Suppressor macrophage treated with lipopolysaccharide for 4 hours (primary cell): ENCODE data around the gene ANO6.
"Not testable (repeated sequence)": the region's sequence is repeated elsewhere in the genome, so short reads cannot be mapped to it uniquely, and the experiment has no call there.

ENCODE experiments used
- DNase-seq: peaks from one replicate; pipeline ENCODE4 v3.0.0-alpha.2; 2020

The ANO6 gene

GRCh38 chr12:45215419-45216229, at the start of gene ANO6:
TSS of gene ANO6 (plus strand) at chr12:45216095. CDS start at chr12:45216322, 227 bp downstream.
- DNase-seq = peak; percentile 93

DNA sequence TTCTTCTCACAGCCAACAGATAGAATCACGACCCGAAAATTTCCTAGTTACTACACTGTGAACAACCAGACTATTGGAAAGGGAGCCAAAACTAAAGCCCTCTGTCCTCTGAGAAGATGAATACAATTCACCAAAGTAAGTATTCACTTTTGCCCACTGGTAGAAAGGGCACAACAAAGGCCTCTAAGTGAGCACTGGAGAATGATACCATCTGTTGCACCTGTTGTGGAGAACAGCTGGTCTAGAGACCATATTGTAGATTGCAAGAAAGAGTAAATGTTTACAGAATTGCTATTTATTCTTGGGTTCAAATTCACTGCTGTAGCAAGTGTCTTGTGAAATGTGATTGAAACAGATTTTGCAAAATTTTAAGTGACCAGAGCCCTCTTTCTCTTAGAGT, 46.9 kb upstream of the ANO6 start:
- DNase-seq = no peak

DNA sequence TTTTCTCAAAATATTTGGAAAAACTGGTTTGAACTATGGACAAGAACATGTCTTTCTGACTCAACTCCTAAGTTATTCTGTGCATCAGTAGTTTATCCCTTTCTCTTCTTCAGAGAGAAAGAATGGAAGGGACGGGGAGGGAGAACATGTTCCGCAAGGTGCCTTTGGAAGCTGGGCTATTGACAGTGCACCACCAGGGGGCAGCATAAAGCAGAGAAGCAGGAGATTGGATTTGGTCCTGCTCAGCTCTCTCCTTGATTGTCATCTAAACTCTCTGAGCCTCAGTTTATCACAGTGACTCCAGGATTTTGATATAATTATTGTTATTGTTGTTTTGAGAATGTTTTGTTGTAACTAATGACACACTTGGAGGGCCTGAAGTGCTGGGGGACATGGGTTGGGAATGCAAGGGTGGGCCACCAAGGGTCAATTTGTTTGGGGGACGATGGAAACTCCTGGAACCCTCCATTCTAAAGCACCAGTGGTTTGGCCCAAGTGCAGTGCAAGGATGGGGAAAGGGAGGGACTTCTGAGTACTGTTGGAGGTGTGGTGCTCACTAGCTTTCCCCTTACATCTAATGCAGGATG, 45.3 kb upstream of the ANO6 start:
- DNase-seq = peak; percentile 89

GRCh38 chr12:45173293-45173692, 42.6 kb upstream of the ANO6 start:
- DNase-seq = not testable (repeated sequence)

DNA sequence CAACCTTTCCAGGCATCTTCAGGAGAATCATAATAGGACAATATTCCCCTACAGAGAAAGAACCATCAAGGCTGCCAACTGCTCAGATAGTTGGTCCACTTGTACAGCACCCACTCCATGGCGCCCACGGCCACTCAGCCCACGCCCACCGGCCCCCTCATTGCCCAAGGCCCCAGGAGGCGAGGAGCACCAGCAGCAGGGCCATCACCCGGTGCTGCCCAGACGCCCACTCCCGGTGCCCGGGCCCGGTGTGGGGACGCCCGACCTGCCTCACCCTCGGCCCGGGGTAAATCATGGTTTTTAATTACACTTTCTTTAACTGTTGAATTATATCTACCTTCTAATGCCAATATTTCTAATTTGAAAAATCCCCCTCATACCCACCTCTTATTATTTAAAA, 41.3 kb upstream of the ANO6 start:
- no peak for DNase-seq

DNA sequence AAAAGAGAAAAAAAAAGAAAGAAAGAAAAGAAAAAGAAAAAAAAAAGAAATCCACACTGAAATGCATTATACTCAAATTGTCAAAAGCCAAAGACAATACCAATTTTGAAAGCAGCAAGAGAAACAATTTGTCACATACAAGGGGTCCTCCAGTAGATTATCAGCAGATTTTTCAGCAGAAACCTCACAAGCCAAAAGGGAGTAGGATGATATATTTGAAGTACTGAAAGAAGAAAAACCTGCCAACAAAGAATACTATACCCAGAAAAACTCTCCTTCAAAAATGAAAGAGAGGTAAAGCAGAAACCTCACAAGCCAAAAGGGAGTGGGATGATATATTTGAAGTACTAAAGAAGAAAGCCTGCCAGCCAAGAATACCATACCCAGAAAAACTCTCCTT, 37.1 kb upstream of the ANO6 start:
- no peak for DNase-seq

DNA sequence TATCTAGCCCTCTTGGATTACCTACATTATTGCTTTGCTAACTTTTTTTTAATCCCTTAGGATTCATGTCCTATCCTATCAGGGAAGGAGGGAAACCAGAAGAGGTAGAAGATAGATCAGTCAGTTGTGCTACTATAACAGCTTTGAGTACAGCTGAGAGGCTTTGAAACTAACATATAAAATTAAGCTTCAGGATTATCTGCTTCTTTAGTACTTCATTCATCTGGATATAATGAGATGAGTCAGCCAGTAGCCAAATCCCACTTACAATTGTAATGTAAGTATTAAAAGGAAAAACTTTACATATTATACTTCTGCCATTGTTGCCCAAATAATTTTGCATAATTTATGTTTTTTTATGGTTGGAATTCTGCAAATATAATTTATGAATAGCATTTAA, 33.4 kb upstream of the ANO6 start:
- no peak for DNase-seq

DNA sequence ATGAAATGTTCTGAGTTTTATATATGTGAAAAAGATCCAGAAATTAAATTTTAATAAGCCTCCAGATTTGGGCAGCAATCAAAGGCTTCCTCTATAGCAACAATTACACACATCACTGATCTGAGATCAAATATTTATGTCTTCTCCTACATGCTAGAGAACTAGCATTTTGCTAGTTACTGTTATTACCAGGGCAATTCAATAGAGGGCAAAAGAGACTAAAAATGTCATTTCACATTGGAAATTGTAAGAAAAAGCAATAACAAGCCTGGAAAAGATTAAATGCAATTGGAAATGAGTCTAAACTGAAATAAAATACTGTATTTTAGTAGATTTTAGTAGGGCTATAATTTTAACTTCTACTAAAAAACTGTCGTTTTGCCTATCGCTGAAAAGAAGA, 32.6 kb upstream of the ANO6 start:
- DNase-seq = no peak

GRCh38 chr12:45184147-45184963, 31.5 kb upstream of the ANO6 start:
- peak; percentile 67 for DNase-seq

DNA sequence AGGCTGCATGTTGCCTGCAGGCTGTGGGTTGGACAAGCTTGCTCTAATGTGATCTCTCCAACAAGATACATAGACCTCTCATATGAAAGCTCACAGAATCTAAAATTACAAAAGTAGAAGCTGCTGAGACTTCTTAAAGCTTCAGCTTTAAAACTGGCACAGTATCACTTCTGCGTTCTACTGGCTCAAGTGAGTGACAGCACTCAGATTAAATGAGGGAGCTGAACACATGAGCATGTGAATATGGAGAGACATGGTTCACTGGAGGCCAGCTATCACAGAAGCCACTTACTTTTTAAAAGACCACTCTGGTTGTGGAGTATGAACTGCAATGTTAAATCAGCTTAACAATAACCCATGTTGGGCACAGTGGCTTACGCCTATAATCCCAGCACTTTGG, 29.1 kb upstream of the ANO6 start:
- DNase-seq = no peak

GRCh38 chr12:45189766-45190403, 26.0 kb upstream of the ANO6 start:
- no peak for DNase-seq

DNA sequence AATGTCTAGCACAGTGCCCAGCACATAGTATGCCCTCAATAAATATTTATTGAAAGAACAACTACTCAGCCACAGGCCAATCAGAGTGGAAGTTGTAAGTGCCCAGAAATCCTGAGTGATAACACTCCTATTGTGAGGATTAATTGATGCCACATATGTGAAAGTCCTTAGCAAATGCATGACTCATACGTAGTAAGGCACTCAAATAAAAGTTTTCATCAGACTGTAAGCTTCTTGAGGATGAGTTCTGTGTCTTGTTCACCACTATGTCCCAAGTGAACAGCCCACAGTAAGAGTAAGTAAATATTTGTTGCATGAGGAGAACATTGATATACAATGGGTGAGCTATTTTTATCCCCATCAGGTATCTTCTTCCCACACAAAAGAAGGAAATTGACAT, 24.7 kb upstream of the ANO6 start:
- DNase-seq = peak; percentile 45

- DNase-seq = no peak
Measured at GRCh38 chr12:45192707-45193106, 23.2 kb upstream of the ANO6 start.

- peak; percentile 88 for DNase-seq
Measured at GRCh38 chr12:45200491-45201043, 15.3 kb upstream of the ANO6 start.

DNA sequence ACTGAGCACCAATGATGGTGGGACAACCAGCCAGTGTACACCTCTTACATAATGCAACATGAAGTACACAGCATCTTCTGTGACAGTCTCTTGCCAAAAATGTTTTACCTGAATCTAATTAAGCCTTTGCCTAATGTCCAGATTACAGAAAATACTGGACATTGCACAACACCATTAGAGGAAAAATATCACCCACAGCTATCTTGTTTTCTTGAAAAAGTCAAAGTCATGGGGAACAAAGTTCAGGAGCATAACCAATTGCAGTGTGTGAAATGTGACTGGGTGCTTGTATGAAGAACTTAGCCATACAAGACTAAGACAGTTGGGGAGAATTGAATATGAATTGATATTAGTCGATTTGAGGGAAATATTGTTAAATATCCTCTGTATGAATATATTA, 12.1 kb upstream of the ANO6 start:
- no peak for DNase-seq

GRCh38 chr12:45204757-45205156, 11.1 kb upstream of the ANO6 start:
- DNase-seq = peak; percentile 22

GRCh38 chr12:45205165-45205825, 10.6 kb upstream of the ANO6 start:
- DNase-seq = no peak

DNA sequence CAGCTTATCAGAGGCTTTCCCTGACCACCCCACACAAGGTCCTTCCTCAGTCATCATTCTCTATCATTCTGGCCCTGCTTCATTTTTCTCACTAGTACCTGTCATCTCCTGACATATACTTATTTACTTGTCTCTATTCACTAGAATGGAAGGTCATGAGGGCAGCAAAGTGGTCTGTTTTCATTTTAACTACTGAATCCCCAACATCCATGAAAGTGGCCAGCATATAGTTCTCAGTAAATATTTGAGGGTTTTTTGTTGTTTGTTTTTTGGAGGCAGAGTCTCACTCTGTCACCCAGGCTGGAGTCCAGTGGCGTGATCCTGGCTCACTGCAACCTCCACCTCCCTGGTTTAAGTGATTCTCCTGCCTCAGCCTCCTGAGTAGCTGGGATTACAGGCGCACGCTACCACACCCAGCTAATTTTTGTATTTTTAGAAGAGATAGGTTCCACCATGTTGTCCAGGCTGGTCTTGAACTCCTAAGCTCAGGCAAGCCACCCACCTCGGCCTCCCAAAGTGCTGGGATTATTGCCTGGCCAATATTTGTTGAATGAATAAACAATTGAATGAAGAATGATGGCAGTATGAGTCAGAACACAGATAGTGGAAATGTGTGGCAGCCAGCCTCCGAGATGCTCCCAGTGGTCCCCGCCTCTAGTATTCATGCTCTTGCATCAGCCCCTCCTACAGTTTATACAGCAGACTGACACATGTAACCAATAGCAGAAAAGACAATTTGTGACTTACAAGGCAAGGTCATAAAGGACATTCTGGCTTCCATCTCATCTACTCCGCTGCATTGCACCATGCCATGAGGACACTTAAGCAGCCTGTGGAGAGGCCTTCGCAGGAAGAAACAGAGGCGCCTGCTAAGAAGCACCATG, 7.0 kb upstream of the ANO6 start:
- DNase-seq = no peak

- no peak for DNase-seq
Measured at GRCh38 chr12:45209784-45210183, 6.1 kb upstream of the ANO6 start.

DNA sequence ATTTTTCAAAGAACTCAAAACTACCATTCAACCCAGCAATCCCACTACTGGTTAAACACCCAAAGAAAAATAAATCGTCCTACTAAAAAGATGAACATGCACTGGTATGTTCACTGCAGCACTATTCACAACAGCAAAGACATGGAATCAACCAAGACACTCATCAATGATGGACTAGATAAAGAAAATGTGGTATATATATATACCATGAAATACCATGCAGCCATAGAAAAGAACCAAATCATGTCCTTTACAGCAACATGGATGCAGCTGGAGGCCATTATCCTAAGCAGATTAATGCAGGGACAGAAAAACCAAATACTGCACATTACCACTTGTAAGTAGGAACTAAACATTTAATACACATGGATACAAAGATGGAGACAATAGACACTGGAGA, 3.8 kb upstream of the ANO6 start:
- no peak for DNase-seq

DNA sequence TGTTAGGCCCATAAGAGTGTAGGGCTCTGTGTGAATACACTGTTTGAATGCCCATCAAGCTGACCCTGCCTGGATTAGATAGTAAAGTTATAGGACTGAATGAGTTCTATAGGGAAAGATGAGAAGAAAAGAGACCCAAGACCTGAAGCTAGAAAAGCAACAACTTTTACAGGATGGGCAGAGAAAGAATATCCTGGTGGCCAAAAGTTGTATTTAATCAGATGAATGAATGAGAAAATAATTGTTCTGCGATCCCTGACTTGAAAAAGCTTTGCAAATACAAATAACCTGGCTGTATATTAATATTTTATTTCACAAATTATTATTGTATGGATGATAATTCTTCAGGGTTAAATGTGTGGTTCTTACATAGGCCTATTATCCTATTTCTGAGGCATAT, 2.8 kb upstream of the ANO6 start:
- DNase-seq = no peak
